HepG2 (cell line): Measurements from ENCODE around the gene SSU72. TPM values are rescaled to one million over a fixed set of nuclear protein-coding genes. Genes with fewer than 3 reads are reported as not detected.
"Not testable (repeated sequence)": the region's sequence is repeated elsewhere in the genome, so short reads cannot be mapped to it uniquely, and the experiment has no call there.

Experiments
- ATAC-seq: fragments of 200-7000 bp; cut with Tn5 transposase; 3 replicates; pipeline ENCODE4 v1.9.1; 2020; ENCODE audit warnings: mild to moderate bottlenecking, moderate library complexity
- BruUV-seq: library from RNA; stranded (reverse); fragments of 400-500 nt; replicated peaks from 2 replicates; lab custom pipeline; 2021; lab: Mats Ljungman, UMichigan
- CTCF ChIA-PET: fragments of 300-600 bp; formaldehyde crosslinking; extraction: SDS; loops from one replicate; lab custom pipeline; 2021; ENCODE audit warnings: low total read pairs, inconsistent platforms, low intra/inter-chr PET ratio; lab: Yijun Ruan, JAX
- POLR2A ChIA-PET: fragments of 350-600 bp; sonication (Branson Sonifier 250); formaldehyde crosslinking; loops from one replicate; lab custom pipeline; 2020; ENCODE audit warnings: antibody characterized with exemption, inconsistent platforms; lab: Yijun Ruan, JAX
- DNase-seq: peaks from one replicate; pipeline ENCODE4 v3.0.0-alpha.2; 2015; ENCODE audit warnings: low spot score
- FAIRE-seq: peaks from 3 replicates; lab custom pipeline; 2011; peaks lifted over from hg19 to GRCh38; lab: Jason Lieb, UNC
- H2AFZ ChIP-seq: one replicate; pipeline ENCODE4 v1.6.1; 2011; ENCODE audit warnings: low read length, inconsistent platforms
- H3K27ac ChIP-seq: fragments of 300-600 bp; 3 replicates; pipeline ENCODE4 v1.8.0; 2011; ENCODE audit warnings: mixed run types, mild to moderate bottlenecking, mixed read lengths, low read length, inconsistent platforms; ENCODE audit not compliant: insufficient read depth; ENCODE audit errors: extremely low read length
- H3K27me3 ChIP-seq, 2 experiments: fragments of 200-600 bp in 1 of 2; 2 replicates in 1 of 2; 3 replicates in 1 of 2; pipeline versions ENCODE4 v1.6.0 to v1.8.0; 2011; ENCODE audit warnings: low read length in 2 of 2, mild to moderate bottlenecking in 2 of 2, moderate library complexity in 2 of 2, inconsistent platforms in 1 of 2; ENCODE audit not compliant: insufficient read depth in 2 of 2, control insufficient read depth in 1 of 2
- H3K36me3 ChIP-seq, 2 experiments: fragments of 200-600 bp in 1 of 2; replicated peaks in 1 of 2; 2 replicates in 1 of 2; 3 replicates in 1 of 2; pipeline versions ENCODE4 v1.5.1 to v1.8.0; 2011; ENCODE audit warnings: low read length in 2 of 2, inconsistent platforms in 1 of 2; ENCODE audit not compliant: insufficient read depth in 2 of 2, control insufficient read depth in 1 of 2
- H3K4me1 ChIP-seq: 2 replicates; pipeline ENCODE4 v1.5.1; 2012; ENCODE audit warnings: low read length, inconsistent platforms; ENCODE audit not compliant: insufficient read depth
- H3K4me2 ChIP-seq: 2 replicates; pipeline ENCODE4 v1.6.0; 2011; ENCODE audit warnings: low read depth, low read length, inconsistent platforms
- H3K4me3 ChIP-seq, 3 experiments: fragments of 200-600 bp in 1 of 3; sonication (generic), shearing (Covaris generic) in 1 of 3; replicated peaks in 1 of 3; 2 replicates each; pipeline ENCODE4 v1.5.1; 2011 to 2016; ENCODE audit warnings: low read length in 3 of 3, inconsistent platforms in 2 of 3, low read depth in 2 of 3, mild to moderate bottlenecking in 2 of 3, control low read depth in 1 of 3, mixed read lengths in 1 of 3; ENCODE audit not compliant: insufficient read depth in 1 of 3
- H3K79me2 ChIP-seq: one replicate; pipeline ENCODE4 v1.6.1; 2011; ENCODE audit warnings: low read length, inconsistent platforms; ENCODE audit not compliant: insufficient read depth
- H3K9ac ChIP-seq: 2 replicates; pipeline ENCODE4 v1.6.0; 2011; ENCODE audit warnings: mild to moderate bottlenecking, low read depth, low read length, inconsistent platforms; ENCODE audit not compliant: insufficient read depth
- H3K9me3 ChIP-seq: 2 replicates; pipeline ENCODE4 v1.5.1; 2012; ENCODE audit warnings: mild to moderate bottlenecking, low read length
- H4K20me1 ChIP-seq: 2 replicates; pipeline ENCODE4 v1.6.0; 2011; ENCODE audit warnings: inconsistent platforms, mild to moderate bottlenecking, low read length, moderate library complexity; ENCODE audit not compliant: insufficient read depth
- DMAP1 ChIP-seq: IDR thresholded peaks from 2 replicates; pipeline ENCODE4 v1.6.1; 2016
- ELF3 ChIP-seq: IDR thresholded peaks from 2 replicates; pipeline ENCODE4 v1.6.1; 2016; ENCODE audit warnings: missing genetic modification reagents, missing compliant biosample characterization
- GABPB1 ChIP-seq: IDR thresholded peaks from 2 replicates; pipeline ENCODE4 v1.6.1; 2016; ENCODE audit warnings: mild to moderate bottlenecking, missing genetic modification reagents, moderate library complexity, missing compliant biosample characterization
- GATAD1 ChIP-seq: IDR thresholded peaks from 2 replicates; pipeline ENCODE4 v1.6.1; 2016; ENCODE audit warnings: missing genetic modification reagents, missing compliant biosample characterization
- KLF6 ChIP-seq: IDR thresholded peaks from 2 replicates; pipeline ENCODE4 v1.8.0; 2016; ENCODE audit warnings: missing biosample characterization, missing genetic modification reagents
- NR2C2 ChIP-seq: sonication (generic); formaldehyde crosslinking; IDR thresholded peaks from 2 replicates; pipeline ENCODE4 v1.4.0; 2020; ENCODE audit warnings: missing genetic modification reagents, mild to moderate bottlenecking, moderate library complexity, borderline replicate concordance
- NR2F6 ChIP-seq, 2 experiments: IDR thresholded peaks; 2 replicates each; pipeline ENCODE4 v1.6.1; 2016; ENCODE audit warnings: antibody characterized with exemption in 1 of 2, mild to moderate bottlenecking in 1 of 2
- POGZ ChIP-seq: sonication (generic); formaldehyde crosslinking; IDR thresholded peaks from 2 replicates; pipeline ENCODE4 v1.4.0; 2020; ENCODE audit warnings: mild to moderate bottlenecking, missing genetic modification reagents
- RAD21 ChIP-seq: fragments of 450-650 bp; formaldehyde crosslinking; IDR thresholded peaks from 2 replicates; pipeline ENCODE4 v1.5.0; 2020; ENCODE audit warnings: mild to moderate bottlenecking
- STAG1 ChIP-seq: sonication (generic); formaldehyde crosslinking; IDR thresholded peaks from 2 replicates; pipeline ENCODE4 v1.4.0; 2020; ENCODE audit warnings: missing genetic modification reagents
- WGBS: methylation state at CpG from one replicate; pipeline ENCODE4 v1.1.6; 2017; ENCODE audit warnings: low lambda C conversion rate; 5-methylcytosine and 5-hydroxymethylcytosine counted together
- in situ Hi-C: cut with HindIII; loops from 2 replicates; pipeline ENCODE4 v1.10.0; 2017; ENCODE audit warnings: low pct_unique_long_range_greater_than_20kb; ENCODE audit not compliant: extremely low pct_ligation_motif_present
- intact Hi-C: fragments of 100-400 bp; cut with micrococcal nuclease; formaldehyde crosslinking; loops from one replicate; pipeline ENCODE4 v1.10.0; 2022; ENCODE audit not compliant: unreplicated experiment
- polyA plus RNA-seq, 8 experiments: library from polyadenylated mRNA; depleted of rRNA in 3 of 8; stranded (reverse) in 7 of 8; unstranded in 1 of 8; fragments of >200 nt; fragmentation: Illumina TruSeq in 4 of 8; extraction: Trizol in 4 of 8; gene quantifications; 2 replicates each; pipeline versions ENCODE4 v1.2.1 to v1.2.3, GENCODE V29; 2011 to 2016; ENCODE audit warnings: low read depth in 4 of 8, missing spikeins in 1 of 8, mixed read lengths in 1 of 8; ENCODE audit not compliant: insufficient read depth in 1 of 8
- total RNA-seq, 5 experiments: library from RNA; depleted of rRNA; stranded (reverse); fragments of >200 nt; fragmentation: Illumina TruSeq; extraction: Trizol; gene quantifications; 2 replicates each; pipeline ENCODE4 v1.2.3, GENCODE V29; 2016; ENCODE audit warnings: low read depth in 1 of 5
- TF ChIP-seq, protein P1 (sequence below): sonication (generic); formaldehyde crosslinking; IDR thresholded peaks from 2 replicates; pipeline ENCODE4 v1.5.1; 2020; ENCODE audit warnings: mild to moderate bottlenecking, missing genetic modification reagents, moderate library complexity
- TF ChIP-seq, protein P2 (sequence below), 2 experiments: sonication (generic) in 1 of 2; formaldehyde crosslinking in 1 of 2; IDR thresholded peaks; 2 replicates each; pipeline versions ENCODE4 v1.5.1 to v1.6.1; 2011 to 2020; ENCODE audit warnings: borderline replicate concordance in 1 of 2, low read depth in 1 of 2, low read length in 1 of 2, mild to moderate bottlenecking in 1 of 2, missing genetic modification reagents in 1 of 2, moderate library complexity in 1 of 2
- TF ChIP-seq, protein P3 (sequence below): IDR thresholded peaks from 2 replicates; pipeline ENCODE4 v1.4.0; 2020; ENCODE audit warnings: mild to moderate bottlenecking, missing genetic modification reagents

The SSU72 gene
- total and polyA plus RNA-seq, 2 of the 13 experiments (the other 11 are each of a cell fraction or from before 2014, with no cell fraction given) = 42.8 to 67.1 TPM

DNA sequence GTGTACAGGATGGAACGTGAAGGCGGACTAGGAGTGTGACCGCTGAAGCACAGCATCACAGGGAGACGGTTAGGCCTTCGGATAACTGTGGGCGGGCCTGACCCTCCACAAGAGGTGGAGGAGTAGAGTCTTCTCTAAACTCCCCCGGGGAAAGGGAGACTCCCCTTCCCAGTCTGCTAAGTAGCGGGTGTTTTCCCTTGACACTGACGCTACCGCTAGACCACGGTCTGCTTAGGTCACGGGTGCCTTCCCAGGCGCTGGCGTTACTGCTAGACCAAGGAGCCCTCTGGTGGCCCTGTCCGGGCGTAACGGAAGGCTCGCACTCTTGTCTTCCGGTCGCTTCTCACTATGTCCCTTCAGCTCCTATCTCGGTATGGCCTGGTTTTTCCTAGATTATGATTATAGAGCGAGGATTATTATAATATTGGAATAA, 69.3 kb downstream of the SSU72 start:
- Histone ChIP-seq H3K9ac (0 out of 2 replicates have a peak overlapping the region, but pooled peaks have one; percentile 15), H3K4me3 (peak overlapping the region in 2 of 3 experiments; percentile 43 to 58; a peak in 4 of 6 replicates), H3K4me1 (peaks cover 12% of the 10 kb centered on the region), H3K4me2 (peak overlapping the region; percentile 62)
- DNase-seq (peak; percentile 32), FAIRE-seq (peak; percentile 86), ATAC-seq (peak; percentile 64)
- H3K9me3 ChIP-seq; H3K27ac ChIP-seq; H2AFZ ChIP-seq; CTCF ChIA-PET; H3K27me3 ChIP-seq; H3K79me2 ChIP-seq; H4K20me1 ChIP-seq; intact Hi-C loops; in situ Hi-C loops; H3K36me3 ChIP-seq; TF ChIP-seq NR2F6 (IDR thresholded peaks at IDR 0.05): not testable (repeated sequence)
- 2% methylated on average over 6 of the region's 22 CpGs for WGBS
- TSS peak; percentile 91 for BruUV-seq
- POLR2A ChIA-PET = interaction anchor here (0.6 to 3.4 kb wide), 13 partner anchors 60 to 110 kb away, joined by 3 to 40 read pairs (median 4); partner anchors contain the start of genes ANKRD65, CCNL2, MIB2 and MRPL20
- TF ChIP-seq, protein P1, sequence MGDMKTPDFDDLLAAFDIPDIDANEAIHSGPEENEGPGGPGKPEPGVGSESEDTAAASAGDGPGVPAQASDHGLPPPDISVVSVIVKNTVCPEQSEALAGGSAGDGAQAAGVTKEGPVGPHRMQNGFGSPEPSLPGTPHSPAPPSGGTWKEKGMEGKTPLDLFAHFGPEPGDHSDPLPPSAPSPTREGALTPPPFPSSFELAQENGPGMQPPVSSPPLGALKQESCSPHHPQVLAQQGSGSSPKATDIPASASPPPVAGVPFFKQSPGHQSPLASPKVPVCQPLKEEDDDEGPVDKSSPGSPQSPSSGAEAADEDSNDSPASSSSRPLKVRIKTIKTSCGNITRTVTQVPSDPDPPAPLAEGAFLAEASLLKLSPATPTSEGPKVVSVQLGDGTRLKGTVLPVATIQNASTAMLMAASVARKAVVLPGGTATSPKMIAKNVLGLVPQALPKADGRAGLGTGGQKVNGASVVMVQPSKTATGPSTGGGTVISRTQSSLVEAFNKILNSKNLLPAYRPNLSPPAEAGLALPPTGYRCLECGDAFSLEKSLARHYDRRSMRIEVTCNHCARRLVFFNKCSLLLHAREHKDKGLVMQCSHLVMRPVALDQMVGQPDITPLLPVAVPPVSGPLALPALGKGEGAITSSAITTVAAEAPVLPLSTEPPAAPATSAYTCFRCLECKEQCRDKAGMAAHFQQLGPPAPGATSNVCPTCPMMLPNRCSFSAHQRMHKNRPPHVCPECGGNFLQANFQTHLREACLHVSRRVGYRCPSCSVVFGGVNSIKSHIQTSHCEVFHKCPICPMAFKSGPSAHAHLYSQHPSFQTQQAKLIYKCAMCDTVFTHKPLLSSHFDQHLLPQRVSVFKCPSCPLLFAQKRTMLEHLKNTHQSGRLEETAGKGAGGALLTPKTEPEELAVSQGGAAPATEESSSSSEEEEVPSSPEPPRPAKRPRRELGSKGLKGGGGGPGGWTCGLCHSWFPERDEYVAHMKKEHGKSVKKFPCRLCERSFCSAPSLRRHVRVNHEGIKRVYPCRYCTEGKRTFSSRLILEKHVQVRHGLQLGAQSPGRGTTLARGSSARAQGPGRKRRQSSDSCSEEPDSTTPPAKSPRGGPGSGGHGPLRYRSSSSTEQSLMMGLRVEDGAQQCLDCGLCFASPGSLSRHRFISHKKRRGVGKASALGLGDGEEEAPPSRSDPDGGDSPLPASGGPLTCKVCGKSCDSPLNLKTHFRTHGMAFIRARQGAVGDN (CRISPR knock-in tag) = peak; percentile 65
- TF ChIP-seq GATAD1 (CRISPR knock-in tag) = 0 out of 2 replicates have a peak, but pooled peaks have one; percentile 5
- TF ChIP-seq, protein P2, sequence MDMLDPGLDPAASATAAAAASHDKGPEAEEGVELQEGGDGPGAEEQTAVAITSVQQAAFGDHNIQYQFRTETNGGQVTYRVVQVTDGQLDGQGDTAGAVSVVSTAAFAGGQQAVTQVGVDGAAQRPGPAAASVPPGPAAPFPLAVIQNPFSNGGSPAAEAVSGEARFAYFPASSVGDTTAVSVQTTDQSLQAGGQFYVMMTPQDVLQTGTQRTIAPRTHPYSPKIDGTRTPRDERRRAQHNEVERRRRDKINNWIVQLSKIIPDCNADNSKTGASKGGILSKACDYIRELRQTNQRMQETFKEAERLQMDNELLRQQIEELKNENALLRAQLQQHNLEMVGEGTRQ (IDR thresholded peaks at IDR 0.05; ENCODE audit: low read depth, low read length) = not testable (repeated sequence)
- TF ChIP-seq, protein P2 (CRISPR knock-in tag; IDR thresholded peaks at IDR 0.05; ENCODE audit: borderline replicate concordance) = peak; percentile 45; the same call in 1 of the 2 replicates
- peak; percentile 63 for TF ChIP-seq STAG1 (CRISPR knock-in tag)
- TF ChIP-seq NR2C2 (CRISPR knock-in tag) = 0 out of 2 replicates have a peak, but pooled peaks have one; percentile 14
- TF ChIP-seq POGZ = 0 out of 2 replicates have a peak, but pooled peaks have one; percentile 17
- TF ChIP-seq ELF3 (CRISPR knock-in tag) = 0 out of 2 replicates have a peak, but pooled peaks have one; percentile 14
- peak; percentile 17; the same call in 1 of the 2 replicates for TF ChIP-seq KLF6 (CRISPR knock-in tag)
- peak; percentile 22; the same call in 1 of the 2 replicates for TF ChIP-seq DMAP1 (CRISPR knock-in tag)
- peak; percentile 49; the same call in 1 of the 2 replicates for TF ChIP-seq RAD21
- 0 out of 2 replicates have a peak, but pooled peaks have one; percentile 23 for TF ChIP-seq NR2F6 (CRISPR knock-in tag; IDR thresholded peaks at IDR 0.05)
- TF ChIP-seq GABPB1 = peak; percentile 61; the same call in 1 of the 2 replicates
- TF ChIP-seq, protein P3, sequence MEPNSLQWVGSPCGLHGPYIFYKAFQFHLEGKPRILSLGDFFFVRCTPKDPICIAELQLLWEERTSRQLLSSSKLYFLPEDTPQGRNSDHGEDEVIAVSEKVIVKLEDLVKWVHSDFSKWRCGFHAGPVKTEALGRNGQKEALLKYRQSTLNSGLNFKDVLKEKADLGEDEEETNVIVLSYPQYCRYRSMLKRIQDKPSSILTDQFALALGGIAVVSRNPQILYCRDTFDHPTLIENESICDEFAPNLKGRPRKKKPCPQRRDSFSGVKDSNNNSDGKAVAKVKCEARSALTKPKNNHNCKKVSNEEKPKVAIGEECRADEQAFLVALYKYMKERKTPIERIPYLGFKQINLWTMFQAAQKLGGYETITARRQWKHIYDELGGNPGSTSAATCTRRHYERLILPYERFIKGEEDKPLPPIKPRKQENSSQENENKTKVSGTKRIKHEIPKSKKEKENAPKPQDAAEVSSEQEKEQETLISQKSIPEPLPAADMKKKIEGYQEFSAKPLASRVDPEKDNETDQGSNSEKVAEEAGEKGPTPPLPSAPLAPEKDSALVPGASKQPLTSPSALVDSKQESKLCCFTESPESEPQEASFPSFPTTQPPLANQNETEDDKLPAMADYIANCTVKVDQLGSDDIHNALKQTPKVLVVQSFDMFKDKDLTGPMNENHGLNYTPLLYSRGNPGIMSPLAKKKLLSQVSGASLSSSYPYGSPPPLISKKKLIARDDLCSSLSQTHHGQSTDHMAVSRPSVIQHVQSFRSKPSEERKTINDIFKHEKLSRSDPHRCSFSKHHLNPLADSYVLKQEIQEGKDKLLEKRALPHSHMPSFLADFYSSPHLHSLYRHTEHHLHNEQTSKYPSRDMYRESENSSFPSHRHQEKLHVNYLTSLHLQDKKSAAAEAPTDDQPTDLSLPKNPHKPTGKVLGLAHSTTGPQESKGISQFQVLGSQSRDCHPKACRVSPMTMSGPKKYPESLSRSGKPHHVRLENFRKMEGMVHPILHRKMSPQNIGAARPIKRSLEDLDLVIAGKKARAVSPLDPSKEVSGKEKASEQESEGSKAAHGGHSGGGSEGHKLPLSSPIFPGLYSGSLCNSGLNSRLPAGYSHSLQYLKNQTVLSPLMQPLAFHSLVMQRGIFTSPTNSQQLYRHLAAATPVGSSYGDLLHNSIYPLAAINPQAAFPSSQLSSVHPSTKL (CRISPR knock-in tag) = peak; percentile 18; the same call in 1 of the 2 replicates
